CD4-positive, CD25-positive, alpha-beta regulatory T cell (primary cell): ENCODE measurements around the gene MCHR2. TPM values are rescaled to one million over a fixed set of nuclear protein-coding genes. Genes with fewer than 3 reads are reported as not detected.
"Not testable (repeated sequence)": the region's sequence is repeated elsewhere in the genome, so short reads cannot be mapped to it uniquely, and the experiment has no call there.

ENCODE experiments used
- ATAC-seq, 2 donors: fragments of 150-1000 bp; cut with Tn5 transposase; one replicate each; pipeline ENCODE4 v1.10.0; 2021; ENCODE audit warnings: low read depth in 2 of 2, moderate number of reproducible peaks in 2 of 2, moderate library complexity in 1 of 2
- DNase-seq, 3 donors: peaks; one replicate each; pipeline versions ENCODE4 v3.0.0 to v3.0.0-alpha.2; 2012 to 2022; ENCODE audit warnings: mixed read lengths in 1 of 3
- H3K27ac ChIP-seq: one replicate; pipeline ENCODE4 v1.7.0; 2013; ENCODE audit warnings: mild to moderate bottlenecking, low read length; ENCODE audit not compliant: insufficient read depth, poor library complexity, severe bottlenecking
- H3K27me3 ChIP-seq: one replicate; pipeline ENCODE4 v1.7.0; 2013; ENCODE audit warnings: low read length; ENCODE audit not compliant: control insufficient read depth, insufficient read depth
- H3K36me3 ChIP-seq: one replicate; pipeline ENCODE4 v1.7.0; 2013; ENCODE audit warnings: mild to moderate bottlenecking, low read length, moderate library complexity; ENCODE audit not compliant: control insufficient read depth, insufficient read depth
- H3K4me1 ChIP-seq: 2 replicates; pipeline ENCODE4 v1.7.0; 2013; ENCODE audit warnings: mild to moderate bottlenecking, low read length; ENCODE audit not compliant: insufficient read depth, control insufficient read depth, poor library complexity, severe bottlenecking
- H3K4me3 ChIP-seq: one replicate; pipeline ENCODE4 v1.7.0; 2013; ENCODE audit warnings: low read depth, mild to moderate bottlenecking, low read length, moderate library complexity
- H3K9me3 ChIP-seq, 2 experiments: 1 replicate in 1 of 2; 2 replicates in 1 of 2; pipeline ENCODE4 v1.7.0; 2013; ENCODE audit warnings: low read length in 2 of 2, mild to moderate bottlenecking in 1 of 2, moderate library complexity in 1 of 2; ENCODE audit not compliant: control insufficient read depth in 2 of 2
- H3K27ac Mint-ChIP-seq, 3 donors: one replicate each; pipeline ENCODE4 v1.8.0; 2020 to 2022; ENCODE audit warnings: mild to moderate bottlenecking in 3 of 3, mixed read lengths in 3 of 3, moderate library complexity in 2 of 3
- H3K27me3 Mint-ChIP-seq: one replicate; pipeline ENCODE4 v1.8.0; 2022; ENCODE audit warnings: mild to moderate bottlenecking, mixed read lengths
- H3K36me3 Mint-ChIP-seq: one replicate; pipeline ENCODE4 v1.8.0; 2020; ENCODE audit warnings: mixed read lengths
- H3K4me1 Mint-ChIP-seq, 4 donors: one replicate each; pipeline ENCODE4 v1.8.0; 2020 to 2022; ENCODE audit warnings: mixed read lengths in 4 of 4, mild to moderate bottlenecking in 1 of 4
- H3K4me3 Mint-ChIP-seq, 4 donors: one replicate each; pipeline ENCODE4 v1.8.0; 2020 to 2022; ENCODE audit warnings: mild to moderate bottlenecking in 4 of 4, mixed read lengths in 4 of 4, moderate library complexity in 3 of 4
- H3K9me3 Mint-ChIP-seq, 7 donors: one replicate each; pipeline ENCODE4 v1.8.0; 2020 to 2022; ENCODE audit warnings: mixed read lengths in 7 of 7, mild to moderate bottlenecking in 3 of 7, moderate library complexity in 2 of 7
- polyA plus RNA-seq, 4 donors: library from polyadenylated mRNA; unstranded; fragments of 300-500 nt; fragmentation: Illumina TruSeq; gene quantifications; one replicate each; pipeline ENCODE4 v1.2.3, GENCODE V29; 2021
- total RNA-seq: library from RNA; stranded (reverse); gene quantifications from one replicate; pipeline ENCODE4 v1.2.3, GENCODE V29; 2022

The MCHR2 gene, protein sequence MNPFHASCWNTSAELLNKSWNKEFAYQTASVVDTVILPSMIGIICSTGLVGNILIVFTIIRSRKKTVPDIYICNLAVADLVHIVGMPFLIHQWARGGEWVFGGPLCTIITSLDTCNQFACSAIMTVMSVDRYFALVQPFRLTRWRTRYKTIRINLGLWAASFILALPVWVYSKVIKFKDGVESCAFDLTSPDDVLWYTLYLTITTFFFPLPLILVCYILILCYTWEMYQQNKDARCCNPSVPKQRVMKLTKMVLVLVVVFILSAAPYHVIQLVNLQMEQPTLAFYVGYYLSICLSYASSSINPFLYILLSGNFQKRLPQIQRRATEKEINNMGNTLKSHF
- total RNA-seq (not detected), polyA plus RNA-seq (not detected)

DNA sequence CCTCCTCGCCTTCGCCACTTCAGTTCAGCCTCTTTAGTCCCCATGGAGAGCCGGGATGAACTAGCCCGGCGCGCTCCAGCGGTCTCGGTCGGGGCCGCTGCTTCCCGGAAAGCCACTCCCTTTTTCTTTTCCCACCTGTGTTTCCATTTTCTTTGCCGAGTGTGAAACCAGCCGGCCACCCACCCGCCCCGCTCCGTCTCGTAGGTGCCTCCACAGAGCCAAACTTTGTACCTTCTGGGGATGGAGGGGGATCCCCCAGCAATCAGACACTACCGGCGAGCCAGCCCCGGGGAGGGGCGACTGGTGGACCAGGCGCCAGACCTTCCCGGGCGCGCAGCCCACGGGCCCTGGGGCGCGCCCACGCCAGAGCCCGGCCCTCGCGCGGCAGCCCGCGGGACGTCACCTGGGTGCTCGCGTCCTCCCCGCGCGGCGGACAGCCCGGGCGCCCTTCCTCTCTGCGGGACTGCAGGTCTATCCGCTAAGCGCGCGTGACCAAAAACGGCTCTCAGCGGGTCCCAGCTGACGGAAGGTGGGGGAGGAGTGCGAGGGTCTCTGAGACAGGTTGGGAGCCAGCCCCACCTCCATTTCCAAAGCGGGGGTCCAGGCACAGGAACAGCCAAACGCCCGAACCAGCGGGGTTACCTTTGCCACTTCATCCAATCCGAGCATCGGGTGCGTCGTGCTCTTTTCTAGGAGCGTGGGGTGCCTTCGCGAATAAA is at the start of gene MCHR2:
MCHR2 (minus strand) TSS at position 691 of the 719 bp plus-strand sequence. CDS start 38,076 bp downstream, outside the sequence.
- ATAC-seq: no peak
- H3K9me3 Mint-ChIP-seq: peaks cover 0 to 1% (median 0%) of the 10 kb centered on the region in 7 donors
- Histone ChIP-seq H3K4me3 (no peak within 1 kb of the TSS), H3K27ac (no peak within 1 kb of the TSS), H3K4me1 (no peaks in the 10 kb centered on the region), H3K9me3 (no peaks in the 10 kb centered on the region), H3K27me3 (peaks cover 10% of the 10 kb centered on the region), H3K36me3 (no peaks in the 10 kb centered on the region)
- no peak within 1 kb of the TSS for H3K4me3 Mint-ChIP-seq
- H3K27ac Mint-ChIP-seq: no peak within 1 kb of the TSS
- no peaks in the 10 kb centered on the region for H3K36me3 Mint-ChIP-seq
- no peak for DNase-seq
- H3K4me1 Mint-ChIP-seq: no peaks in the 10 kb centered on the region
- peaks cover 41% of the 10 kb centered on the region for H3K27me3 Mint-ChIP-seq

DNA sequence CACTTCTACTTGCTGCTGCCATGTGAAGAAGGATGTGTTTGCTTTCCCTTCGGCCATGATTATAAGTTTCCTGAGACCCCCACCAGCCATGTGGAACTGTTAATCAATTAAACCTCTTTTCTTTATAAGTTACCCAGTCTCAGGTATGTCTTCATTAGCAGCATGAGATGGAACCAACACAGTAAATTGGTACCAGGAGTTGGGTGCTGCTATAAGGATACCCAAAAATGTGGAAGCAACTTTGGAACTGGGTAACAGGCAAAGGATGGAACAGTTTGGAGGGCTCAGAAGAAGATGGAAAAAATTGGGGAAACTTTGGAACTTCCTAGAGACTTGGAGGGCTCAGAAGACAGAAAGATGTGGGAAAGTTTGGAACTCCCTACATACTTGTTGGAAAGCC is 44.5 kb upstream of the MCHR2 start:
- H3K27ac ChIP-seq, H3K27ac Mint-ChIP-seq, DNase-seq, H3K4me1 Mint-ChIP-seq, H3K4me3 ChIP-seq, ATAC-seq, H3K36me3 Mint-ChIP-seq, H3K27me3 ChIP-seq, H3K36me3 ChIP-seq, H3K4me1 ChIP-seq, H3K9me3 ChIP-seq, H3K27me3 Mint-ChIP-seq, H3K4me3 Mint-ChIP-seq: not testable (repeated sequence)
- H3K9me3 Mint-ChIP-seq: peaks cover 0 to 13% (median 5%) of the 10 kb centered on the region in 7 donors

DNA sequence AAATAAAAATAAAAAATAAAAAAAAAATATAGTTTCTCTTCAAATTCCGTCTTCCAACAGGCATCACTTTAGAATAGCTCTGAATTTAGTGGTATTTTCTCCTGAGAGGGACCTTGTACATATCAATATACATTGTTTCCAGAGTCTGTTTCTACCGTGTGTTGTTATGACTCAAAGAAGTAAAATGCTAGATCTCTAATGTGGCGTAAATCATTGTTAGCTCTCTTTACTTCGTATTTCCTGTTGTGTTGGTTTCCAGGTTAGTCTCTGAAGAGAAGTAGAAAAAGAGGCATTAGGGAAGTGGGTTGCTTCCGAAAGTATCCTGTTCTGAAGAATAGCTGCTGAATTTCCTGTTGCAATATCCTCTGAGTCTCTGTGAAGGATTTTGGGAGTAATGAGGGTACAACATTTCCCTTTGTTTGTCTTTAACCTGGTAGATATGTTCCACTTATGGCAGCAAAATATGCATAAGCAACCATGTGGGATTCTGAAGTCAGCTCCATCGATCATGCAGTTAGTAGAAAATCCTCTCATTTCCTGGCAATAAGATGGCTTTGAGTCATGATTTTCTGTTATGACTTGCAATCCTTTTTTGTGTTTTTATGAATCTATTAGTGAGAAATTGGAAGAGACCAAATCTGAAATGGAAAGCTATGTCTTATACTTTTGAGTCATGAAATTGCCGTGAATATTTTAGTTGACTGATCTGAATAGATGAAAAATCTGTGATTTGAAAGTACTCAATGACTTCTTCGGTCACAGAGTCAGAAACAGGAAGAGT is 42.0 kb upstream of the MCHR2 start:
- H3K27ac ChIP-seq: no peak overlapping the region
- no peaks in the 10 kb centered on the region for H3K36me3 ChIP-seq
- no peaks in the 10 kb centered on the region for H3K27me3 ChIP-seq
- H3K4me3 Mint-ChIP-seq: no peak overlapping the region
- no peak overlapping the region for H3K4me3 ChIP-seq
- H3K9me3 Mint-ChIP-seq: peaks cover 0 to 11% (median 4%) of the 10 kb centered on the region in 7 donors
- H3K27me3 Mint-ChIP-seq: no peaks in the 10 kb centered on the region
- no peaks in the 10 kb centered on the region for H3K4me1 Mint-ChIP-seq
- H3K36me3 Mint-ChIP-seq: no peaks in the 10 kb centered on the region
- no peak for ATAC-seq
- H3K4me1 ChIP-seq: no peaks in the 10 kb centered on the region
- no peak for DNase-seq
- no peak overlapping the region for H3K27ac Mint-ChIP-seq
- H3K9me3 ChIP-seq: no peaks in the 10 kb centered on the region

DNA sequence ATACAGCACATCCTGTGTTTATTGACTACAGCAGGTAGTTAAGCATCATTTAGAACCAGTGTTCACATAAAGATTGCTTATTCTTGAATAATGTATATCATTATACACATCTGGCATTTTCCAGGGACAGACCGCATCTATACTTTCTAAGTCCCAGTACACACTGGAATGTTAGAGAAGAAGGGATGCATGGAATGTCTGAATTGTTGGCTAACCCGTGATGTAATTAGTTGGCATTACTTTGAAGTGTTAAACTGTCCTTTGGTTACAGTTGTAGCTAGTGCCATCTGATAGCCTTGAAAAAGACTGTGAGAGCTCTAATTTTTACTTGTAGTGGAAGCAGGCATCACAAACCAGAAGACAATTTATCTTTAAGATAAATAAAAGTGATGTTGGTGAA is 29.8 kb upstream of the MCHR2 start:
- Histone ChIP-seq H3K27me3 (no peaks in the 10 kb centered on the region), H3K27ac (no peak overlapping the region), H3K36me3 (no peaks in the 10 kb centered on the region), H3K9me3 (no peaks in the 10 kb centered on the region), H3K4me3 (no peak overlapping the region), H3K4me1 (no peaks in the 10 kb centered on the region)
- DNase-seq: no peak
- peaks cover 0 to 7% (median 0%) of the 10 kb centered on the region in 7 donors for H3K9me3 Mint-ChIP-seq
- ATAC-seq: no peak
- no peak overlapping the region for H3K27ac Mint-ChIP-seq
- H3K36me3 Mint-ChIP-seq: no peaks in the 10 kb centered on the region
- no peak overlapping the region for H3K4me3 Mint-ChIP-seq
- no peaks in the 10 kb centered on the region for H3K4me1 Mint-ChIP-seq
- H3K27me3 Mint-ChIP-seq: no peaks in the 10 kb centered on the region

DNA sequence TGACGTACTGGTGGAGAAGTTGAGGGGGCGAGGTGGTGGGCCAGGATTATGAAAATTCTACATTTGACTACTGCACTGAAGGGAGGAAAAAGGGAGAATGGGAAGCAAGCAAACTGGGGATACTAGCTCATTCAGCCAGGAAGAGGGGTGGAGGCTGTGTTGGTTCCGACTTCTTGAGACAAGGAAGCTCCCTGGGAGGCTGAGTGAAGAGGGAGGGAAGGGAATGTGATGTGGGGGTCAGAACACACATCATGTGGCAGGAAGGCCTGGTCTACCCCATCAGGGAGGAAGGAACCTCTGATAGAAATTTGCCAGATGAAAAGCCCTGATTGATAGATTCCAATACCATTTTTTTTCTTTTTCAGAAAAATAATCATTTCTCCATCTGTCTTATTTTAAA is 28.8 kb upstream of the MCHR2 start:
- H3K4me1 ChIP-seq: no peaks in the 10 kb centered on the region
- H3K9me3 ChIP-seq: no peaks in the 10 kb centered on the region
- no peak overlapping the region for H3K27ac ChIP-seq
- no peak overlapping the region for H3K27ac Mint-ChIP-seq
- no peak overlapping the region for H3K4me3 ChIP-seq
- DNase-seq (no peak), ATAC-seq (no peak)
- no peaks in the 10 kb centered on the region for H3K27me3 ChIP-seq
- H3K36me3 Mint-ChIP-seq: no peaks in the 10 kb centered on the region
- no peaks in the 10 kb centered on the region for H3K4me1 Mint-ChIP-seq
- no peaks in the 10 kb centered on the region for H3K27me3 Mint-ChIP-seq
- no peak overlapping the region for H3K4me3 Mint-ChIP-seq
- peaks cover 0 to 11% (median 0%) of the 10 kb centered on the region in 7 donors for H3K9me3 Mint-ChIP-seq
- H3K36me3 ChIP-seq: no peaks in the 10 kb centered on the region

DNA sequence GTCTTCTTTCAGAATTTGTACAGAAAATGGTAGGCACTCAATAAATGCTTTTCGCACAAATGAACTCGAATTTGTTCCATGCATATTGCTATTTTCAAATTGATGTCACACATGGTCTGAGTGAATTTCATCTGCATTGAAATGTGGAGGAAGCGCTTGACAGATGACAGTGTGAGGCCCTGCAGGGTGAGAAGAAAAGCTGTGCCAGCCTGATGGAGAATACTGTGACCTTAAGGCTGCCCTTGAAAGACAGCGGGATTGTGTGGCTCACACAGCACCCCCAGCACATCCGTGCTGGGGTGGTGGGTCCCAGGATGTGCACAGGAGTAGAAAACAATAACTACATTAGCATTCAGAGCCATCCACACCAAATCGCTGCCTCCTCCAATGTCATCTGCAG is 14.8 kb upstream of the MCHR2 start:
- no peak for ATAC-seq

DNA sequence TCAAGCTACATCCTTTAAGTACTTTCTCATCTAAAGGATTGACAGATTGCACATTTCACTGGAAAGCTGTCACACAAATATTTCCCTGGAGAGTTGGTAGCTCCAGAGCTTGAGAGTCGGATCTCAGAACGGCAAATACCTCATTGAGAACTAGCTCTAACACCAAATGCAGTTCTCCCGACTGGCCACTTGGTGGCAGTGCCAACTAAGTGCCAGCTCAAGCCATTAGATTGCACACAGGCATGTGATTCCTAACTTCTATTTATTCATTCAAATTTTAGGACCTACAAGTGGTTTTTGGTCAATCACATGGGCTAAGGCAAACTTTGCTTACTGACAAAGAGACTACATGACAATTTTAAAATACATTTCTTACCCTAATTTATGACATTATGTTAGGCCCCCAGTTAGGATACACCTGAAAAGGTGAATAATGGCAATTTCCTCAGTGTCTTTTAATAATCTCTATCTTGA is 7.9 kb upstream of the MCHR2 start:
- peak in 2 of 3 donors; percentile 38 to 41 for DNase-seq
- H3K27ac ChIP-seq: no peak overlapping the region
- no peaks in the 10 kb centered on the region for H3K36me3 Mint-ChIP-seq
- peak in 1 of 2 donors; percentile 76 for ATAC-seq
- no peaks in the 10 kb centered on the region for H3K9me3 Mint-ChIP-seq
- no peaks in the 10 kb centered on the region for H3K4me1 ChIP-seq
- H3K4me1 Mint-ChIP-seq: no peaks in the 10 kb centered on the region
- no peaks in the 10 kb centered on the region for H3K9me3 ChIP-seq
- H3K27me3 ChIP-seq: peaks cover 13% of the 10 kb centered on the region
- peaks cover 28% of the 10 kb centered on the region for H3K27me3 Mint-ChIP-seq
- H3K4me3 ChIP-seq: no peak overlapping the region
- H3K4me3 Mint-ChIP-seq: no peak overlapping the region
- no peaks in the 10 kb centered on the region for H3K36me3 ChIP-seq
- no peak overlapping the region for H3K27ac Mint-ChIP-seq

More for the DNA sequence above, 14.8 kb upstream of the MCHR2 start:
- no peak for DNase-seq
- Histone ChIP-seq H3K4me1 (no peaks in the 10 kb centered on the region), H3K27ac (no peak overlapping the region), H3K9me3 (no peaks in the 10 kb centered on the region), H3K4me3 (no peak overlapping the region), H3K36me3 (no peaks in the 10 kb centered on the region), H3K27me3 (no peaks in the 10 kb centered on the region)
- Mint-ChIP-seq H3K9me3 (no peaks in the 10 kb centered on the region), H3K36me3 (no peaks in the 10 kb centered on the region), H3K4me1 (no peaks in the 10 kb centered on the region), H3K4me3 (no peak overlapping the region), H3K27me3 (peaks cover 2% of the 10 kb centered on the region), H3K27ac (no peak overlapping the region)
